ENCODE data around the gene SLC25A48.
"Not testable (repeated sequence)": the region's sequence is repeated elsewhere in the genome, so short reads cannot be mapped to it uniquely, and the experiment has no call there.

Gene SLC25A48

DNA sequence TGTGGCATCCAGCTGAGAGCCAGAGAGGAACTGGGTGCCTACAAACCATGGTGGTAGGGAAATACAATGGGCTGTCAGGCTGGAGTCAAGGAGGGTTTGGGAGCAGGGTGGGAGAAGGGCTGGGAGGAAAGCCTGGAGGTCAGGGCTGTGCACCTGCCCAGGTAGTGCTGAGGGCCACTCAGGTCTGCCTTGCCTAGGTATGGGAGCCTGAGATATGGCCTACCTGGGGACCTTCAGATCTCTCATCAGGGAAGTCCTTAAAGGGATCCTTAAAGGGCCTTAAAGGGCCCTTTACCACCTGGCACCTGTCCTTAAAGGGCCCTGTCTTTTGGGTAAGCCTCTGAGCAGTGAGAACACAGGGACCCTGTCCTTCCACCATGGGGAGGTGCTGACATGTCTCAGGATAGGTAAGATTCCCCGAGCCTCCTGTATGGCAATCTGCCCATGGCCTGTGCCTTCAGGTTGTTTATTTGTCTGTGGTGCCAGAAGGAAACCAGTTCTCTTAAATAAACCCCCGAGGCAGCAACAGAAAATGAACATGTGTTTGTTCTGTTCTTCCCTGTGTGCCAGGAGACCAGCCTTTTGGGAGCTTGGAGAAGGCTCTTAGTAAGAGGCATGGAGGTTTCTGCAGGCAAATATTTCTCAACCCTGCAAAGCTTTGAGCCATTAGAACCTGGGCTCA, 23.3 kb downstream of the SLC25A48 start:
- DNase-seq (ENCODE audit: low read depth): no peak

DNA sequence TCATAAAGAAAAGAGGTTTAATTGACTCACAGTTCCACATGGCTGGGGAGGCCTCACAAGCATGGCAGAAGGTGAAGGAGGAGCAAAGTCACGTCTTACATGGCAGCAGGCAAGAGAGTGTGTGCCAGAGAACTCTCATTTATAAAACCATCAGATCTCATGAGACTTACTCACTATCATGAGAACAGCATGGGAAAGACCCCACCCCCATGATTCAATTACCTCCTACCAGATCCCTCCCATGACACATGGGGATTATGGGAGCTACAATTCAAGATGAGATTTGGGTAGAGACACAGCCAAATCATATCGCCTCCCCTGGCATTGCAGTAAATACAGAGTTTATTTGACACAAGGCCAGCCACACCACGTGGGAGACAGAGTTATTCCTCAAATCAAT, 24.7 kb downstream of the SLC25A48 start:
- DNase-seq (ENCODE audit: low read depth): not testable (repeated sequence)

GRCh38 chr5:135859641-135860040, 25.2 kb downstream of the SLC25A48 start:
- no peak for DNase-seq (ENCODE audit: low read depth)

GRCh38 chr5:135861641-135862040, 27.2 kb downstream of the SLC25A48 start:
- no peak for DNase-seq (ENCODE audit: low read depth)

DNA sequence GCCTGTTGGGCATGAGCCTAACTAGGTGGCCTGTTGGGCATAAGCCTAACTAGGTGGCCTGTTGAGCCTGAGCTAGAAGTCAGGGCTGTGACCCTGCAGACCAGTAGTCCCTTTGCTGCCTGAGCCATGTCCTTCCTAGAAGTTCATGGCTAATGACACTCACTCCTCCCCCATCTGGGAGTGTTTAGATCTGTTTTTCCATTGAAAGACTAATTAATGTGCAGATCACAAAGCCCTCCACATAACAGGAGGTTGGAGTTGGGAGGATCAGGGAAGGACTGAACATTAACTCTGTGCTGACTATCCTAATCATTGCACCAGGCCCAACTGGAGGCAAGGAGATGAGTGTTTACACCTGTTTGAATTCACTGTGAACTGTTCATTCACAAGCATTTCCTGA, 27.6 kb downstream of the SLC25A48 start:
- no peak for DNase-seq (ENCODE audit: low read depth)

- DNase-seq (ENCODE audit: low read depth): no peak
These were observed 28.3 kb downstream of the SLC25A48 start for GRCh38 chr5:135862744-135863143.

DNA sequence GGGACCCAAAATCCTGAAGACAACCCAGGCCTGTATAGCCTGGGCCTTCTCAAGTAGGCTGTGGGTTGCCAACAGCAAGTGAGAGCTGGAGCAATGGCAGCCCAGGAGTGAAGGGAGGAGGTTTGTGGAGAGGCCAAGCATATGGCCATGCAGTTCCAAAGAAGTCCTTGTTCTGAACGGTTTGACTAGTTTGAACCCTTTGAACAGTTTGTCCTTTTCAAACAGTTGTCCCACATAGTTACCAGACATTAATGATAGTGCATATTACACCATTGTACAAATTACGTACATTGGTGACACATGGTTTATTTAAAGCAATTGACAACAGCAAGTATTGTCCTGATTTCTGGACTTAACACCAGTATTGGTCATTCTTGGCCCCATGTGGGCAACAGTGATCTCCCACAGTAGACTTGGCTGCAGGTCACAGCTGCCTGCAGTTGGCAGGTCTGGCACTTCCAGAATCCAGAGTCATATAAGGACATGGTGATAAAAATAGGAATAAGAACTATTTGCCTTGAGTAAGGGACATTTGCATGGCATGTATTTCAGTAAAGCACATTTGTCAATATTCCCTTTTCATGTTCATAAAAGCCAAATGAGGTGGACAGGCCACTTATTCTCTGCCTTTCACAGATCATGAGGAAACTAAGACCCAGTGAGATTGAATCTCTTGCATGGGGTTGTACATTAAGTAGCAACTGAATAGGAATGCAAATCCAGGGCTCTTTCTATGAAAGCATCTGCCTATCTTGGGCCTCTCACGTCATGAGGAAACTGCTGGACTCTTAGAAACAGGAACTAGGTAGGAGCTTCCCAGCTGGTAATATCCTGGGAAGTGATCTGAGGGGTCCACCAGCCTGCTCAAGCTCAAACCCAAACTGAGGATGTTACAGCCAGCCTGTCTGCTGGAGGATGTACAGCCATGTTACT, 30.3 kb downstream of the SLC25A48 start:
- no peak for DNase-seq (ENCODE audit: low read depth)

- no peak for DNase-seq (ENCODE audit: low read depth)
These were observed 31.6 kb downstream of the SLC25A48 start for GRCh38 chr5:135866016-135866415.

DNA sequence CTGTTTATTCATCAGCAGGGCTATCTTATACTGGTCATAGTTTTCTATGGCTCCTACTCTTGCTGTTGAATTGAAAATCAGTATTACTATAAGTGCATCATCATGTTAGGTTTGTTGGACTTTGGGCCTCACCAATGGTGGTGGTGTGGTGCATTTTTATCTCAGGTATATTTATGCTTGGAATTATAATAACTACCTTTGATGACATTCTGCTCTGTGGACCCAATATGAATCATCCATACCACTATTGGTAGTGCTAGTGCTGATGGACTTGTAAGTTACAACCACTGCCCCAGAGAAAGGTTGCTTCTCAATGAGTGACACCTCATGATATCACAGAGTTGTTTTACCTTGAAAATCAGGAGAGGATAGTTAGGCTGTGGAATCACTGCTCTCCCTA, 33.1 kb downstream of the SLC25A48 start:
- DNase-seq (ENCODE audit: low read depth): no peak

DNA sequence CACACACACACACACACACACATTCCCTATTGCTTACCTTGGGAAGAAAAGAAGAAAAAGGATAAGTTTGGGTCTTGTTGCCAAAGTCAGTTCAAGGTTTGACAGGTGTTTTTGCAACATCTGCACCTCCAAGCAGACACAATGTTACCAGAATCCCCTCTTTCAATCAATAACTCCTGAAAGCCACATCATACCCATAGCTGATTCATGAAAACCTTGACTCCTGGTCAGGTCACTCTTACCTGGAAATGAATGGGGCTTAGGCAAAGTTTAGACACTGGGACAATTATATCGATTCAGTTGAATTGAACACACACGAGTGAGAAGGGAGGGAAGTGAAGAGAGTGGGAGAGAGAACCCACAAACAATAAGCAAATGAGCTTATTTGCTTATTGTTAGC, 34.2 kb downstream of the SLC25A48 start:
- DNase-seq (ENCODE audit: low read depth): no peak

DNA sequence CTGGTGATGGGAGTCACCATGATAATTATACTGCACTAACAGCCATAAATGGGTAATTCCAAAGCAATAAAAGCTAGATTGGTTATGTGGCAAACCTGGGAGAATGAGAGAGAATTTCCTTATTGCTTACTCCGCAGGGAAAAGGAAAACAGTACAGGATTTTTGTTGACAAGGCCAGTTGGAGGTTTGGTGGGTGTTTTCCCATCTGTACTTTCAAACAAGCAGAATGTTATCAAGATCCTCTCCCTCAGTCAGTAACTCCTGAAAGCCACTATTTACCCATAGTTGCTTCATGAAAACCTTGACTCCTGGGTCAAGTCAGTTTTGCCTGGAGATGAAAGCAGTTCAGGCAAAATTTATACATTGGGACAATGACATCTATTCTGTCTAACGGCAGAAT, 34.8 kb downstream of the SLC25A48 start:
- DNase-seq (ENCODE audit: low read depth): no peak

GRCh38 chr5:135869935-135870334, 35.5 kb downstream of the SLC25A48 start:
- DNase-seq (ENCODE audit: low read depth): no peak

DNA sequence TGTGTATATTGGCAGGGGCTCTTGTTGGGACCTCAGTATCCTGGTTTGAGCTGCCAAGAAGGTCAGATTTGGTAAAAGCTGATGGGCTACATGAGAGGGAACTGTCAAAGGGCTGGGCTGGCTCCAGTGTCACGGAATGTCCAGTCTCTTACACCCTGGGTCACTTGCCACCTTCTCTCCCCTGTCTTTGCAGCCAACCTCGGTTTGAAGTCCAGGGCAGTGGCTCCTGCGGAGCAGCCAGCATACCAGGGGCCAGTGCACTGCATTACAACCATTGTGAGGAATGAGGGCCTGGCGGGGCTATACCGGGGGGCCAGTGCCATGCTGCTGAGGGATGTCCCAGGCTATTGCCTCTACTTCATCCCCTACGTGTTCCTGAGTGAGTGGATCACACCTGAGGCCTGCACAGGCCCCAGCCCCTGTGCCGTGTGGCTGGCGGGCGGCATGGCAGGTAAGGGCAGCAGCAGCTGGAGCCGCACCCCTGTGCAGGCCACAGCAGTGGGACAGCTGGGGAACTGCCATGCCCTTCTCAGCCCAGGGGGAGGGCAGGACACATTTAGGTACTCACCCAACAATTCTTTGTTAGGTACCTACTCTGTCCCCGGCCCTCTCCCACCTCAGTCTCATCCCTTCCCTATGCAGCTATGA, 36.9 kb downstream of the SLC25A48 start:
- no peak for DNase-seq (ENCODE audit: low read depth)

DNA sequence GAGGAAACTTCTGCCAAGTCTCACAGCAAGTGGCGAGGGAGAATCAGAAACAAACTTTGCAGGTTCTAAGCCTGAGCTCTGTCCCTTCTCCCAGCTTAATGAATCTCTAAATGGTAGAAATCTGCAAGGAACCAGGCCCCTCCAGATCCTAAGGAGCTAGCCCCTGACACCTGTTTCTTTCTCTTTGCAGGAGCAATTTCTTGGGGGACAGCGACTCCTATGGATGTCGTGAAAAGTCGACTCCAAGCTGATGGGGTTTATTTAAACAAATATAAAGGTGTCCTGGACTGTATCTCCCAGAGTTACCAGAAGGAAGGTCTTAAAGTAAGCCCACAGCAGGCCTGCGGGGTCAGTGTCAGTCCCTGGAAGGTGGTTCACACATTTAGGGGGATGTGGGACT, 39.4 kb downstream of the SLC25A48 start:
- DNase-seq (ENCODE audit: low read depth): no peak

DNA sequence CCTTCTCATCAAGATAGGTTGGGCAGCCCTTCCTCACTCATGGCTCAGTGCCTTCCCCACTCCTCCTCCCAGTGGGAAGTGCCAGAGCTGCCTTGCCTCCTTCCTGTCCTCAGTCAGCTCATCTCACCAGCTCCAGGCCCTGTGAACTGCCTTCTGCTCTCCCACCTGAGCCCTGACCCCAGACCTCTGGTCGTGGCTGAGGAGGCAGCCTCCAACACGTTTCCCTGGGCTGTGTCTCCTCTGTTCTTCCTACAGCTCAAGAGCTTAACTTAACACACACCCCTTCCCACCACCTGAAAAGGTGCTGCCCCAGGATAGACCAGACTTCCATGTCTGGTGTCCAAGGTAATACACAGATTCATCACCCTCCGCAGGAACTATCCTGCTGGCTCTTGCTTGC, 40.0 kb downstream of the SLC25A48 start:
- no peak for DNase-seq (ENCODE audit: low read depth)

DNA sequence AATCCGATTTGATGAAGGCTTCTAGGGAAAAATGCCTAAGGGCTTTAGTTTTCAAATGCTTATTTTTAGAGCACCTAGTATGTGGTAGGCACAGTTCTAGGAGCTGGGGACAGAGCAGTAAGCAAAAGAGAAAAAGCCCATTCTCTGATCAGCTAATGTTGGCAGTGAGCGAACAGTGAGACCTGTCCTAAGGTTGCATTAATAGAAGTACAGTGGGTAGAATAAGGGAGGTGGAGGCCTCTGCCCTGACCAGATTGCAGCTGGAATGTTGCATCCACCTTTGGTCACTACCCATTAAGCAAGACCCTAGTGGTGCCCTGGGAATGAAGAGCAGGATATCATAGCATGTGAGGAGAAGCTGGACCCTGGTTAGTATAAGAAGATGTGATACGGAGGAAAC, 41.1 kb downstream of the SLC25A48 start:
- no peak for DNase-seq (ENCODE audit: low read depth)

GRCh38 chr5:135876146-135876545, 41.7 kb downstream of the SLC25A48 start:
- DNase-seq (ENCODE audit: low read depth): no peak

DNA sequence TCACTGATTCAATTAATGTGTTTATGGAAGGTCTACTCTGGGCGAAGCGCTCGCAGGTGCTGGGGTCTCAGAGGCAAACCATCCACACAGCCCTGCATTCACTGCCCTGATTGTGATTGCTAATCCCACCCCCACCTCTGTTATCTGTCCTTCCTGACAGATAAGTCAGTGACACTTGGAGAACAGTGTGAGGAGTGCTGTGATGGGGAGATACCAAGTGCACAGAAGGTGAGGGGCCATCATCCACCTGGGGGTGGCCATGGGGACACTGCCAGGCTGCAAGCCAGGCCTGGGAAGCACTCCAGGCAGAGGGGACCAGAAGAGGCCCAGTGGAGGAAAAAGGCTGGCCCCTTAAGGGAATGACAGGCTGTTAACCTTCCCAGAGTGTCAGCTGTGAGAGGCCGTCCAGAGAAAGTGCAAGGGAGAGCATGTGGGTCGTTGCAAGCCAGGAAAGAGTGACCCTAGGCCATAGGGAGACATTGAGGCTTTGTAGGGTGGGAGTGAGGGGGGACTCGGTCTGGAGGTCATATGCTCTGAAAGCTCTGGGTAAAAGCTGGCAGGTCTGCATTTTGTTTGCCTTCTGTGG, 43.2 kb downstream of the SLC25A48 start:
- no peak for DNase-seq (ENCODE audit: low read depth)

DNA sequence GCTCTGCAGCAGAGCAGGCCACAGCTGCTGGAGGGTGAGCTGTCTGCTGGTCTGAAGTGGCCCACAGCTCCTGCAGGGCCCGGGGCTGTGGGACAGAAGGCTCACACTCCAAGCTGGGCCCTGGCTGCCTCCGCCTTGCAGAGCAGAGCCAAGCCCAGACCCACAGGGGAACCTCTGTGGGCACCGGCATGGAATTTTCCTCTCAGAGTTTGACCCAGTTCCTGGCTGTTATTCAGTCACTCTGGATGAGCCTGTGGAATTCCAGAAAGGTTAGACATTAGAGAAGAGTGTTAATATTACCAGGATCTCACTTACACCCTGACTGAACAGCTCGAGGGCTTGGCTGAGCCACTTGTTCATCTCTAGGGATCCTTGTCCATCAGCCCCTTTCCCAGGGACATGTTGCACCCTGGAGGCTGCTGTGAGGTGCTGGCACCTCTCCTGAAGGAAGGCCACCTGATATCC, 43.7 kb downstream of the SLC25A48 start:
- DNase-seq (ENCODE audit: low read depth): no peak

GRCh38 chr5:135879591-135879990, 45.1 kb downstream of the SLC25A48 start:
- DNase-seq (ENCODE audit: low read depth): no peak

GRCh38 chr5:135880278-135880677, 45.8 kb downstream of the SLC25A48 start:
- no peak for DNase-seq (ENCODE audit: low read depth)

DNA sequence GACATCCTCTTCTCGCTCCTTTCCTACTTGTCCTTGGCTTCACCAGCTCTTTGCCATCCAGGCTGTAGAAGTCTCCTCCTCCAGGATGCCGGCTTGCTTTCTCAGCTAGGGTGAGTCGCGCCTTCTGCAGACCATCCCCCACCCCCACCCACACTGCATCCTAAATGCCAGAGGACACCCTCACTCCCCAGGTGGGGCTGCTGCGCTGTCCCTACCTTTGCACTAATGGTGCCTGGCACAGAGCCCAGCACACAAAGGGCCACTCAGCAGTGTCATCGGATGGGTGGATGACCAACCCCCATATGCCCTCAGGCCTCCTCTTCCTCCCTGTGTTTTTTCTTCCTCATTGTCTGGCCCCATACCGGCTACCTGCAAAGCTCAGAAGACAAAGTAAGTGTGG, 46.3 kb downstream of the SLC25A48 start:
- no peak for DNase-seq (ENCODE audit: low read depth)
